ENCODE results near the gene JPH4.
"Not testable (repeated sequence)": the region's sequence is repeated elsewhere in the genome, so short reads cannot be mapped to it uniquely, and the experiment has no call there.

JPH4 gene

DNA sequence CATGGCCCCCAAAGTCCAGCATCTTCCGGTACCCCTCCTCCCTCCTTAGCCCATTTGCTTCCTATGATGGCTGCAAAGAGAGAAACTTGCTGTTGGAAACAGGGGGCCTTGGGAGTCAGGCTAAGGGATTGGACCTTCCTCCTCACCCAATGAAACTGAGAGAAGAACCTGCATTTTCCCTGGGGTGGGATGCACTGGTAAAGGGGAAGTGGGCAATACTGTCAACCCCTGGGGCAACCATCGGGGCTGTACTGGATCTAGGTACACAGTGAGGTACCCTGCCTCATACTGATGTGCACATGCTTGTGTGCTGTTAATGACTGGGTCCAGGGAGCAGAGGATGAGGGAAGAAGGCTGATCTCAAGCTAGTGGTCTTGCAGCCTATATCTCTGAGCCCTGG, 11.0 kb upstream of the JPH4 start:
- H3K4me3 ChIP-seq (ENCODE audit: low read depth, low read length) = no peak overlapping the region
- DNase-seq (ENCODE audit: low read depth) = no peak
- TF ChIP-seq, protein P1, sequence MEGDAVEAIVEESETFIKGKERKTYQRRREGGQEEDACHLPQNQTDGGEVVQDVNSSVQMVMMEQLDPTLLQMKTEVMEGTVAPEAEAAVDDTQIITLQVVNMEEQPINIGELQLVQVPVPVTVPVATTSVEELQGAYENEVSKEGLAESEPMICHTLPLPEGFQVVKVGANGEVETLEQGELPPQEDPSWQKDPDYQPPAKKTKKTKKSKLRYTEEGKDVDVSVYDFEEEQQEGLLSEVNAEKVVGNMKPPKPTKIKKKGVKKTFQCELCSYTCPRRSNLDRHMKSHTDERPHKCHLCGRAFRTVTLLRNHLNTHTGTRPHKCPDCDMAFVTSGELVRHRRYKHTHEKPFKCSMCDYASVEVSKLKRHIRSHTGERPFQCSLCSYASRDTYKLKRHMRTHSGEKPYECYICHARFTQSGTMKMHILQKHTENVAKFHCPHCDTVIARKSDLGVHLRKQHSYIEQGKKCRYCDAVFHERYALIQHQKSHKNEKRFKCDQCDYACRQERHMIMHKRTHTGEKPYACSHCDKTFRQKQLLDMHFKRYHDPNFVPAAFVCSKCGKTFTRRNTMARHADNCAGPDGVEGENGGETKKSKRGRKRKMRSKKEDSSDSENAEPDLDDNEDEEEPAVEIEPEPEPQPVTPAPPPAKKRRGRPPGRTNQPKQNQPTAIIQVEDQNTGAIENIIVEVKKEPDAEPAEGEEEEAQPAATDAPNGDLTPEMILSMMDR (IDR thresholded peaks at IDR 0.05; ENCODE audit: insufficient read depth, low read depth, low read length, missing control alignments) = no peak

- H3K4me3 ChIP-seq (ENCODE audit: low read depth, low read length) = no peak overlapping the region
- TF ChIP-seq, protein P1 (IDR thresholded peaks at IDR 0.05; ENCODE audit: insufficient read depth, low read depth, low read length, missing control alignments) = peak; percentile 88
- DNase-seq (ENCODE audit: low read depth) = peak; percentile 93
Measured at GRCh38 chr14:23588884-23589598, 10.5 kb upstream of the JPH4 start.

DNA sequence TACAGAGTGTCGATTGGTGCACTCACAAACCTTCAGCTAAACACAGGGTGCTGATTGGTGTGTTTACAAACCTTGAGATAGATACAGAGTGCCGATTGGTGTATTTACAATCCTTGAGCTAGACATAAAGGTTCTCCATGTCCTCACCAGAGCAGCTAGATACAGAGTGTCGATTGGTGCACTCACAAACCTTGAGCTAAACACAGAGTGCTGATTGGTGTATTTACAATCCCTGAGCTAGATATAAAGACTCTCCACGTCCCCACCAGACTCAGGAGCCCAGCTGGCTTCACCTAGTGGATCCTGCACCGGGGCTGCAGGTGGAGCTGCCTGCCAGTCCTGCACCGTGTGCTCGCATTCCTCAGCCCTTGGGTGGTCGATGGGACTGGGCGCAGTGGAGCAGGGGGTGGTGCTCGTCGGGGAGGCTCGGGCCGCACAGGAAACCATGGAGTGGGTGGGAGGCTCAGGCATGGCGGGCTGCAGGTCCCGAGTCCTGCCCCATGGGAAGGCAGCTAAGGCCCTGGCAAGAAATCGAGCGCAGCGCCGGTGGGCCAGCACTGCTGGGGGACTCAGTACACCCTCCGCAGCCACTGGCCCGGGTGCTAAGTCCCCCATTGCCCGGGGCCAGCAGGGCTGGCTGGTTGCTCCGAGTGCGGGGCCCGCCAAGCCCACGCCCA, 6.1 kb upstream of the JPH4 start:
- H3K4me3 ChIP-seq (ENCODE audit: low read depth, low read length); DNase-seq (ENCODE audit: low read depth): not testable (repeated sequence)

- not testable (repeated sequence) for DNase-seq (ENCODE audit: low read depth); H3K4me3 ChIP-seq (ENCODE audit: low read depth, low read length)
Measured at GRCh38 chr14:23583761-23584526, 5.4 kb upstream of the JPH4 start.

DNA sequence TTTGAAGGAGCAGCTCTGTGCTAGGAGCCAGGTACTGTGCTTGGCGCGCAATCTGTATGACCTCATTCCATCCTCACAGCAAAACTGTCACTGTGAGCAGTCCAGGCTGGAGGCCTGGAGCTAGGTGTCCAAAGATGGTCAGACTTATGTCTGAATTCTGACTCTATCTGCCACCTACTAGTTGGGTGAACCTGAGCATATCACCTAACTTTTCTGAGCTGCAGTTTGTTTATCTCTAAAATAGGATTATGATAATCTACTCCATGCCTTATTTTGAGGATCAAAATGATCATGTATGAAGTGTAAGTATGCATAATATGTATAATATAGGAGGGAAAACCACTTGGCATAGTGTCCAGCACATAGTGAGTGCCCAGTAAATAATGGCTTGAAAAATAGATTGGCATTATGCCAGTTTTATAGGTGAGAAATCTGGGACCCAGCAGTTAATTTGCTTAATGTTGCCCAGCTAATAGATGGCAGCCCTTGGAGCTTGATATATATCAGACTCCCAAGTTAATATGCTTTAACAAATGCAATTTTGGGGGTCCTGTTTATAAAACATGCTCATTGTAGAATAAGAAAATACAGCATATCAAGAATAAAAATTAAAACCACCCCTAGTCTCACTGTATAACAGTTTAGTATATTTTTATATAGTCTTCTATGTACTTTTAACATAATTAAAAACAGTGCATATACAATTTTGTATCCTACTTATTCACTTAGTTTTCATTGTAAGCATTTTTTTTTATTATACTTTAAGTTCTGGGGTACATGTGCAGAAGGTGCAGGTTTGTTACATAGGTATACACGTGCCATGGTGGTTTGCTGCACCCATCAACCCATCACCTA, 4.5 kb upstream of the JPH4 start:
- H3K4me3 ChIP-seq (ENCODE audit: low read depth, low read length) = no peak overlapping the region
- no peak for DNase-seq (ENCODE audit: low read depth)

DNA sequence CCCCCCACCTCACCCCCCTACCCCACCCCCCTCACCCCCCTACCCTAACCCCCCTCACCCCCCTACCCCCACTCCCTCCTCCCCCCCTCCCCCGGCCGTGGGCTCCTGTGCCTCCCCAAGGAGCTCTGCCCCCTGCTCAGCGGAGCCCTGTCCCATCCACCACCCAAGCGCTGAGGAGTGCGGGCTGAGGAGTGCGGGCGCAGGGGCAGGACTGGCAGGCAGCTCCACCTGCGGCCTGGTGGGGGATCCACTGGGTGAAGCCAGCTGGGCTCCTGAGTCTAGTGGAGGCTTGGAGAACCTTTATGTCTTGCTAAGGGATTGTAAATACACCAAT, 2.3 kb upstream of the JPH4 start:
- no peak for DNase-seq (ENCODE audit: low read depth)
- H3K4me3 ChIP-seq (ENCODE audit: low read depth, low read length) = no peak overlapping the region
- TF ChIP-seq, protein P1 (IDR thresholded peaks at IDR 0.05; ENCODE audit: insufficient read depth, low read depth, low read length, missing control alignments) = no peak

More for the DNA sequence above, 4.5 kb upstream of the JPH4 start:
- TF ChIP-seq, protein P1 (IDR thresholded peaks at IDR 0.05; ENCODE audit: insufficient read depth, low read depth, low read length, missing control alignments) = no peak

GRCh38 chr14:23580152-23580926, 1.7 kb upstream of the JPH4 start:
- H3K4me3 ChIP-seq (ENCODE audit: low read depth, low read length) = no peak overlapping the region
- DNase-seq (ENCODE audit: low read depth) = no peak
- TF ChIP-seq, protein P1 (IDR thresholded peaks at IDR 0.05; ENCODE audit: insufficient read depth, low read depth, low read length, missing control alignments) = no peak
